ENCODE measurements around the gene MAIP1. TPM values are rescaled to one million over a fixed set of nuclear protein-coding genes. Genes with fewer than 3 reads are reported as not detected.

MAIP1 gene
- total RNA-seq, 1 donor from 2014 or later: 12.9 TPM

DNA sequence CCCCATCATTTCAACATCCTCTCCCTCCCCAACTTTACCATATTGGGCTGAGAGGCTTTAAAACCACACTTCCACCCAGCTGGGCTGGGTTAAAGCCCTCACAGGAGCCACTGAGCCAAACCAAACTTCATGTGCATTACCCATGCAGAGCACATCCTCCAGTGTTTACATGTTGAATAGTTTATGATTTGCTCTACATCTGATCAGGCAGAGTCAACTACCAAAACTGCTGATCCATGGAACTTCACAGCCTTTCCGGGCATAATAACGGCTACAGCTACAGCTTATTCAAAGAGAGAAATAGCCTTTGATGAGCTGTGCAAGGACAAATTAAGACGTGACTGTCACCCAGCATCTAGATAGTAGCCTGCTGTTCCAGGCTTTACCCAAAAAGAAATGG, 39.0 kb downstream of the MAIP1 start:
- H3K36me3 ChIP-seq (ENCODE audit: control insufficient read depth, insufficient read depth, low read length): no peaks in the 10 kb centered on the region
- TF ChIP-seq, protein P1, sequence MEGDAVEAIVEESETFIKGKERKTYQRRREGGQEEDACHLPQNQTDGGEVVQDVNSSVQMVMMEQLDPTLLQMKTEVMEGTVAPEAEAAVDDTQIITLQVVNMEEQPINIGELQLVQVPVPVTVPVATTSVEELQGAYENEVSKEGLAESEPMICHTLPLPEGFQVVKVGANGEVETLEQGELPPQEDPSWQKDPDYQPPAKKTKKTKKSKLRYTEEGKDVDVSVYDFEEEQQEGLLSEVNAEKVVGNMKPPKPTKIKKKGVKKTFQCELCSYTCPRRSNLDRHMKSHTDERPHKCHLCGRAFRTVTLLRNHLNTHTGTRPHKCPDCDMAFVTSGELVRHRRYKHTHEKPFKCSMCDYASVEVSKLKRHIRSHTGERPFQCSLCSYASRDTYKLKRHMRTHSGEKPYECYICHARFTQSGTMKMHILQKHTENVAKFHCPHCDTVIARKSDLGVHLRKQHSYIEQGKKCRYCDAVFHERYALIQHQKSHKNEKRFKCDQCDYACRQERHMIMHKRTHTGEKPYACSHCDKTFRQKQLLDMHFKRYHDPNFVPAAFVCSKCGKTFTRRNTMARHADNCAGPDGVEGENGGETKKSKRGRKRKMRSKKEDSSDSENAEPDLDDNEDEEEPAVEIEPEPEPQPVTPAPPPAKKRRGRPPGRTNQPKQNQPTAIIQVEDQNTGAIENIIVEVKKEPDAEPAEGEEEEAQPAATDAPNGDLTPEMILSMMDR (IDR thresholded peaks at IDR 0.05; ENCODE audit: insufficient read depth, low read length, severe bottlenecking): no peak
- no peak for DNase-seq (ENCODE audit: low read depth)
- H3K4me3 ChIP-seq (ENCODE audit: low read depth, low read length): no peak overlapping the region
- no peaks in the 10 kb centered on the region for H3K27me3 ChIP-seq (ENCODE audit: control insufficient read depth, insufficient read depth, low read length)
- FAIRE-seq: no peak

GRCh38 chr2:199994896-199995295, 39.5 kb downstream of the MAIP1 start:
- Histone ChIP-seq H3K27me3 (ENCODE audit: control insufficient read depth, insufficient read depth, low read length) (no peaks in the 10 kb centered on the region), H3K4me3 (ENCODE audit: low read depth, low read length) (no peak overlapping the region), H3K36me3 (ENCODE audit: control insufficient read depth, insufficient read depth, low read length) (no peaks in the 10 kb centered on the region)
- FAIRE-seq: no peak
- no peak for DNase-seq (ENCODE audit: low read depth)
- TF ChIP-seq, protein P1 (IDR thresholded peaks at IDR 0.05; ENCODE audit: insufficient read depth, low read length, severe bottlenecking): no peak

GRCh38 chr2:199997296-199997695, 41.9 kb downstream of the MAIP1 start:
- TF ChIP-seq, protein P1 (IDR thresholded peaks at IDR 0.05; ENCODE audit: insufficient read depth, low read length, severe bottlenecking): no peak

GRCh38 chr2:199999166-199999565, 43.8 kb downstream of the MAIP1 start:
- Histone ChIP-seq H3K36me3 (ENCODE audit: control insufficient read depth, insufficient read depth, low read length) (no peaks in the 10 kb centered on the region), H3K4me3 (ENCODE audit: low read depth, low read length) (no peak overlapping the region), H3K27me3 (ENCODE audit: control insufficient read depth, insufficient read depth, low read length) (no peaks in the 10 kb centered on the region)
- FAIRE-seq (no peak), DNase-seq (ENCODE audit: low read depth) (peak; percentile 69)
- TF ChIP-seq, protein P1 (IDR thresholded peaks at IDR 0.05; ENCODE audit: insufficient read depth, low read length, severe bottlenecking): no peak

More at GRCh38 chr2:199997296-199997695, 41.9 kb downstream of the MAIP1 start:
- DNase-seq (ENCODE audit: low read depth): no peak
- Histone ChIP-seq H3K27me3 (ENCODE audit: control insufficient read depth, insufficient read depth, low read length) (no peaks in the 10 kb centered on the region), H3K4me3 (ENCODE audit: low read depth, low read length) (no peak overlapping the region), H3K36me3 (ENCODE audit: control insufficient read depth, insufficient read depth, low read length) (no peaks in the 10 kb centered on the region)
- no peak for FAIRE-seq

GRCh38 chr2:200000444-200001163, 45.2 kb downstream of the MAIP1 start:
- Histone ChIP-seq H3K27me3 (ENCODE audit: control insufficient read depth, insufficient read depth, low read length) (no peaks in the 10 kb centered on the region), H3K36me3 (ENCODE audit: control insufficient read depth, insufficient read depth, low read length) (no peaks in the 10 kb centered on the region), H3K4me3 (ENCODE audit: low read depth, low read length) (no peak overlapping the region)
- DNase-seq (ENCODE audit: low read depth): no peak
- TF ChIP-seq, protein P1 (IDR thresholded peaks at IDR 0.05; ENCODE audit: insufficient read depth, low read length, severe bottlenecking): no peak
- no peak for FAIRE-seq

- DNase-seq (ENCODE audit: low read depth) (peak; percentile 56), FAIRE-seq (peak; percentile 18)
- H3K4me3 ChIP-seq (ENCODE audit: low read depth, low read length): no peak overlapping the region
These were observed 48.1 kb downstream of the MAIP1 start for GRCh38 chr2:200003444-200003843.

More at GRCh38 chr2:200003444-200003843, 48.1 kb downstream of the MAIP1 start:
- Histone ChIP-seq H3K36me3 (ENCODE audit: control insufficient read depth, insufficient read depth, low read length) (no peaks in the 10 kb centered on the region), H3K27me3 (ENCODE audit: control insufficient read depth, insufficient read depth, low read length) (no peaks in the 10 kb centered on the region)
- TF ChIP-seq, protein P1 (IDR thresholded peaks at IDR 0.05; ENCODE audit: insufficient read depth, low read length, severe bottlenecking): no peak

Measured in bronchial epithelial cell (primary cell).